ENCODE data around the gene SCG5. TPM values are rescaled to one million over a fixed set of nuclear protein-coding genes. Genes with fewer than 3 reads are reported as not detected.

The SCG5 gene
- total and polyA plus RNA-seq, 2 donors (not counting 1 experiment from before 2014, with no cell fraction given), result 0.18 TPM; not detected in 1

GRCh38 chr15:32737304-32737703 is 95.8 kb downstream of the SCG5 start:
- no peak overlapping the region for H2AFZ ChIP-seq (ENCODE audit: insufficient read depth, low read depth, low read length, poor library complexity, severe bottlenecking)
- intact Hi-C loops (cut with micrococcal nuclease), result no loop called here
- no peak overlapping the region for H3K4me3 ChIP-seq (ENCODE audit: control extremely low read depth in 1 of 5, extremely low read depth in 1 of 5, insufficient read depth in 1 of 5, low read depth in 2 of 5, low read length in 4 of 5)
- H3K9ac ChIP-seq (ENCODE audit: low read length), result no peak overlapping the region
- no CpG with 5 or more reads among the region's 4 CpGs for WGBS (ENCODE audit: insufficient coverage)
- ChIA-PET CTCF (no interaction called here), POLR2A (no interaction called here)
- H4K20me1 ChIP-seq (ENCODE audit: control insufficient read depth, insufficient read depth, low read length, poor library complexity, severe bottlenecking), result no peaks in the 10 kb centered on the region
- no peaks in the 10 kb centered on the region for H3K4me1 Mint-ChIP-seq
- H3K9me3 ChIP-seq (ENCODE audit: control extremely low read depth in 1 of 3, control insufficient read depth in 2 of 3, insufficient read depth in 1 of 3, low read length in 2 of 3), result peaks cover 0 to 3% (median 0%) of the 10 kb centered on the region in 3 donors
- H3K27me3 ChIP-seq (replicated peaks in 1 of 4; ENCODE audit: control extremely low read depth in 1 of 4, control insufficient read depth in 3 of 4, insufficient read depth in 4 of 4, low read length in 3 of 4), result peaks cover 0 to 8% (median 1%) of the 10 kb centered on the region in 4 experiments
- TF ChIP-seq CTCF (IDR thresholded peaks at IDR 0.05), result no peak
- TF ChIP-seq EZH2 (IDR thresholded peaks at IDR 0.05; ENCODE audit: borderline replicate concordance, insufficient read depth, low read depth, low read length, poor library complexity, severe bottlenecking), result no peak
- no peaks in the 10 kb centered on the region for H3K79me2 ChIP-seq (ENCODE audit: control insufficient read depth, insufficient read depth, low read length)
- H3K27ac ChIP-seq (ENCODE audit: low read length in 2 of 2), result no peak overlapping the region
- peaks cover 2% of the 10 kb centered on the region for H3K9me3 Mint-ChIP-seq (ENCODE audit: insufficient read depth)
- no peak overlapping the region for H3K4me2 ChIP-seq (replicated peaks; ENCODE audit: low read depth, low read length, poor library complexity, severe bottlenecking)
- no peak overlapping the region for H3K4me3 Mint-ChIP-seq
- ATAC-seq (ENCODE audit: low read depth), result no peak
- no peaks in the 10 kb centered on the region for H3K4me1 ChIP-seq (ENCODE audit: control insufficient read depth in 2 of 2, insufficient read depth in 2 of 2, low read length in 2 of 2)
- H3K36me3 ChIP-seq (replicated peaks in 1 of 2; ENCODE audit: control extremely low read depth in 1 of 2, control insufficient read depth in 1 of 2, extremely low read depth in 1 of 2, insufficient read depth in 2 of 2, low read length in 1 of 2), result no peaks in the 10 kb centered on the region
- H3K27ac Mint-ChIP-seq, result no peak overlapping the region
- DNase-seq, result no peak
- H3K27me3 Mint-ChIP-seq, result peaks cover 28% of the 10 kb centered on the region

DNA sequence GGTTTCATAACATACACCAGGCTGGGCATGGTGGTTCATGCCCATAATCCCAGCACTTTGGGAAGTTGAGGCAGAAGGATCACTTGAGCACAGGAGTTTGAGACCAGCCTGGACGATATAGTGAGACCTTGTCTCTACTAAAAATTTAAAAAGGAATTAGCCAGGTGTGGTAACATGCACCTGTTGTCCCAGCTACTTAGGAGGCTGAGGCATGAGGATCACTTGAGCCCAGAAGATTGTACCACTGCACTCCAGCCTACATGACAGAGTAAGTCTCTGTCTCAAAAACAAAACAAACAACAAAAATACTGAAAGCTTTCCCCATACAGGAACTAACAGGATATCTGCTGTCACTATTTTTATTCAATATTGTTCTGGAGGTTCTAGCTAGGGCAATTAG is 97.2 kb downstream of the SCG5 start:
- DNase-seq (no peak), ATAC-seq (ENCODE audit: low read depth) (no peak)
- Histone ChIP-seq H2AFZ (ENCODE audit: insufficient read depth, low read depth, low read length, poor library complexity, severe bottlenecking) (no peak overlapping the region), H3K4me3 (ENCODE audit: control extremely low read depth in 1 of 5, extremely low read depth in 1 of 5, insufficient read depth in 1 of 5, low read depth in 2 of 5, low read length in 4 of 5) (no peak overlapping the region), H3K4me2 (replicated peaks; ENCODE audit: low read depth, low read length, poor library complexity, severe bottlenecking) (no peak overlapping the region), H3K36me3 (replicated peaks in 1 of 2; ENCODE audit: control extremely low read depth in 1 of 2, control insufficient read depth in 1 of 2, extremely low read depth in 1 of 2, insufficient read depth in 2 of 2, low read length in 1 of 2) (no peaks in the 10 kb centered on the region), H3K27ac (ENCODE audit: low read length in 2 of 2) (no peak overlapping the region), H4K20me1 (ENCODE audit: control insufficient read depth, insufficient read depth, low read length, poor library complexity, severe bottlenecking) (no peaks in the 10 kb centered on the region), H3K9ac (ENCODE audit: low read length) (no peak overlapping the region), H3K9me3 (ENCODE audit: control extremely low read depth in 1 of 3, control insufficient read depth in 2 of 3, insufficient read depth in 1 of 3, low read length in 2 of 3) (peaks cover 0 to 3% (median 0%) of the 10 kb centered on the region in 3 donors), H3K27me3 (replicated peaks in 1 of 4; ENCODE audit: control extremely low read depth in 1 of 4, control insufficient read depth in 3 of 4, insufficient read depth in 4 of 4, low read length in 3 of 4) (peaks cover 0 to 8% (median 0%) of the 10 kb centered on the region in 4 experiments), H3K79me2 (ENCODE audit: control insufficient read depth, insufficient read depth, low read length) (no peaks in the 10 kb centered on the region), H3K4me1 (ENCODE audit: control insufficient read depth in 2 of 2, insufficient read depth in 2 of 2, low read length in 2 of 2) (no peaks in the 10 kb centered on the region)
- intact Hi-C loops (cut with micrococcal nuclease), result no loop called here
- H3K4me3 Mint-ChIP-seq, result no peak overlapping the region
- 100% methylated on average over 1 of the region's 1 CpG for WGBS (ENCODE audit: insufficient coverage)
- TF ChIP-seq CTCF (IDR thresholded peaks at IDR 0.05) (no peak), EZH2 (IDR thresholded peaks at IDR 0.05; ENCODE audit: borderline replicate concordance, insufficient read depth, low read depth, low read length, poor library complexity, severe bottlenecking) (no peak)
- no peak overlapping the region for H3K27ac Mint-ChIP-seq
- ChIA-PET POLR2A (no interaction called here), CTCF (no interaction called here)
- H3K27me3 Mint-ChIP-seq, result peaks cover 23% of the 10 kb centered on the region
- no peaks in the 10 kb centered on the region for H3K4me1 Mint-ChIP-seq
- peaks cover 2% of the 10 kb centered on the region for H3K9me3 Mint-ChIP-seq (ENCODE audit: insufficient read depth)
